ENCODE results near the gene NME7. TPM values are rescaled to one million over a fixed set of nuclear protein-coding genes. Genes with fewer than 3 reads are reported as not detected.

NME7 gene
- total and polyA plus RNA-seq, 2 donors = 22.8 to 24.4 TPM

DNA sequence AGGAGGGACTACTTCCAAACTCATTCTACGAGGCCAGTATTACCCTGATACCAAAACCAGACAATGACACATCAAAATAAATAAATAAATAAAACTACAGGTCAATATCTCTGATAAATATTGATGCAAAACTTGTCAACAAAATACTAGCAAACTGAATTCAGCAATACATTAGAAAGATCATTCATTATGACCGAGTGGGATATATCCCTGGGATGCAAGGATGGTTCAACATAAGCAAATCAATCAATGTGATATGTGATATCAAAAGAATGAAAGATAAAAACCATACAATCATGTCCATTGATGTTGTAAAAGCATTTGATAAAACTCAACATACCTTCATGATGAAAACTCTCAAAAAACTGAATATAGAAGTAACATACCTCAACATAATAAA is 36.7 kb downstream of the NME7 start:
- 98% methylated on average over 2 of the region's 2 CpGs for WGBS

DNA sequence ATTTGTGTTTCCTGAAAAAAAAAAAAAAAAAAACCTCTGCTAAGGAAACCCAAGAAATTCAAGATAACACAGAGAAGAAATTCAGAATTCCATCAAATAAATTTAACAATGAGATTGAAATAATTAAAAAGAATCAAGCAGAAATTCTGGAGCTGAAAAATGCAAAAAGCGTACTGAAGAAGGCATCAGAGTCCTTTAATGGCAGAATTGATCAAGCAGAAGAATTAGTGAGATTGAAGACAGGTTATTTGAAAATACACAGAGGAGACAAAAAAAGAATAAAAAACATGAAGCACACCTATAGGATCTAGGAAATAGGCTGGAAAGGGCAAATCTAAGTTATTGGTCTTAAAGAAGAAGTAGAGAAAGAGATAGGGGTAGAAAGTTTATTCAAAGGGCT is 38.2 kb downstream of the NME7 start:
- Histone ChIP-seq H3K36me3 (ENCODE audit: insufficient read depth) (no peaks in the 10 kb centered on the region), H3K4me3 (ENCODE audit: low read depth, low read length) (no peak overlapping the region), H3K27ac (ENCODE audit: low read depth) (no peak overlapping the region), H3K4me1 (ENCODE audit: insufficient read depth) (no peaks in the 10 kb centered on the region)
- WGBS = 96% methylated on average over 1 of the region's 1 CpG
- no peak for DNase-seq (ENCODE audit: extremely low spot score)

More for the DNA sequence above, 36.7 kb downstream of the NME7 start:
- no peaks in the 10 kb centered on the region for H3K36me3 ChIP-seq (ENCODE audit: insufficient read depth)
- no peak for DNase-seq (ENCODE audit: extremely low spot score)
- H3K4me1 ChIP-seq (ENCODE audit: insufficient read depth) = no peaks in the 10 kb centered on the region
- no peak overlapping the region for H3K4me3 ChIP-seq (ENCODE audit: low read depth, low read length)
- H3K27ac ChIP-seq (ENCODE audit: low read depth) = no peak overlapping the region

DNA sequence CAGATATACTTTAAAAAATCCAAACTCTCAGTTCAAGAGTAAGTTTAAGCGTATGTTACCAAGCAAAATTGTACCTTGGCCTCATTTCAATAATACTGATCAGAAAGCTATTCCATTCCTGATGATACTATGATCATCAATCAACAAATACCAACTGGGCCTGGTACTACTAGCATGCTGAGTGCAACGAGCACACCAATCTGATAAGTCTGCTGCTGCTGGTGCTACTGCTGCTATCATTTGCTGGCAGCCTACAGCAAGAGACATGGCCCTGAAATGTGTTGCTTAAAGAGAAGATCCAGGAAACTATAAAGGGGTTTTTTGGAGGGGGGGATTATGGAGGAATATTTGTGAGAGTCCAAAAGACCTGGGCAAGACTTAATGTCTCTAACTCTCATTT is 39.7 kb downstream of the NME7 start:
- Histone ChIP-seq H3K4me3 (ENCODE audit: low read depth, low read length) (no peak overlapping the region), H3K27ac (ENCODE audit: low read depth) (no peak overlapping the region), H3K36me3 (ENCODE audit: insufficient read depth) (no peaks in the 10 kb centered on the region), H3K4me1 (ENCODE audit: insufficient read depth) (no peaks in the 10 kb centered on the region)
- 92% methylated on average over 2 of the region's 2 CpGs for WGBS
- no peak for DNase-seq (ENCODE audit: extremely low spot score)

DNA sequence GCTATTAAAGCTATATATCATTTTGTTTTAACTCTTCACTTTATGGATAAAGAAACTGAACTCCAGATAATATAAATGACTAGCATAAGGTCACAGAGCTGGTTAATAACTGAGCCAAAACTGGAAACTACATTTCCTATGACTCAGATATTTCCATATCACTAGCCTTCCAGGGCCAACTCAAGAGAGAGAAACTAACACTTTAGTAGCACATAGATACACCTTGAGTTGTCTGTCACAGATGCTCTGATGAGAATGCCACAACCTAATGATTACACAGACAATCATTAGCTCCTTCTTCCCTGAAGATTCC is 40.7 kb downstream of the NME7 start:
- no peak for DNase-seq (ENCODE audit: extremely low spot score)

DNA sequence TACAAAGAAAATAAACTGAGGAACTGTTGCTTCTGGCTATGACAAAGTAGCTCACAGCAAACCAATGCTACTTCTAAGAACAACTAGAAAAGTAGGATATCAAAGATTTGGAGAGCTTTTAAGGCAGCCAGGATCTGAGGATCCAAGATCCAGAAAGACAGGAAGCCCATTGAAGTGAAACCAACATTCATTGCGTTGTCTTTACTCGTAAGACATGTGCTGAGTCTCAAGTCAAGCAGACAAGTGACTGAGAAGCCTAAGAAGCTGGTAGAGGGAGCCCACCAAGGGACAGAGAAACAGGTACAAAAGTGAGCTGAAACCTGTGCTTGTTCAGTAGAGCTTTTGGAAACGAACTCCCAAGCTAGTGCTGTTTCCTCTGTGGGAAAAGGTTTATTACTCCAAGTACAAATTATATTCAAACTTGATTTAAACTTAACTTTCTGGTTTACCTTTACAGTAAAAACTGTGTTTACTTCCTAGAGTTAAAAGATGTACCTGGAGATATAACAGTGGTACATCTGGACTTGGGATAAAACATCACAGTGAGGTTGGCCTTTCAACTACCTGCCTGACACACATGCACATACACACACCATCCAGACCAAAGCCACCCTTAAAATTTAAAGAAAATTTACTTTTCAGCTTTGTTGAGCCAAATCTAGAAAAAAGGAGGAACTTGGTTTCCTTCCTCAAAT is 41.2 kb downstream of the NME7 start:
- Histone ChIP-seq H3K4me1 (ENCODE audit: insufficient read depth) (no peaks in the 10 kb centered on the region), H3K36me3 (ENCODE audit: insufficient read depth) (no peaks in the 10 kb centered on the region), H3K4me3 (ENCODE audit: low read depth, low read length) (no peak overlapping the region), H3K27ac (ENCODE audit: low read depth) (no peak overlapping the region)
- DNase-seq (ENCODE audit: extremely low spot score) = no peak
- 86% methylated on average over 3 of the region's 3 CpGs for WGBS

More for the DNA sequence above, 40.7 kb downstream of the NME7 start:
- Histone ChIP-seq H3K4me1 (ENCODE audit: insufficient read depth) (no peaks in the 10 kb centered on the region), H3K4me3 (ENCODE audit: low read depth, low read length) (no peak overlapping the region), H3K27ac (ENCODE audit: low read depth) (no peak overlapping the region), H3K36me3 (ENCODE audit: insufficient read depth) (no peaks in the 10 kb centered on the region)

DNA sequence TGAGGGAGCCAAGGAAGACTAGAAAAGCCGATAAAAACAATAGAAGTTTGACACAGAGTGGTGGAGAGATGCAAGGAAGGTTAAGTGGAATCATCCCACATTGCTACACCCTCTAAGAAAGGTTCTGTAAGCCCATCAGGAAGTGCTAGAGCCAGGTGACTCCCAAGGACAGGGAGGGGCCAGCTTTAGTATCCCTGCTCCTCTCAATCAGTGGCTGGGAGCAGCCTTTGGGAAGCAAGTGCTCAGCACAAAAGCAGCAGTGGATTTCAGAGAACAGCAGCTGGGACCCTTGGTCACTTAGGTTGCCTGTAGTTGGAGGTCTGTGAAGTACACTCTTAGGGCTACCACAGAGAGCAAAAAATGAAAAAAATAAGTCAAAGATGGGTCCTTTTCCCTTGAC is 42.5 kb downstream of the NME7 start:
- DNase-seq (ENCODE audit: extremely low spot score) = no peak
- no peak overlapping the region for H3K27ac ChIP-seq (ENCODE audit: low read depth)
- peaks cover 2% of the 10 kb centered on the region for H3K36me3 ChIP-seq (ENCODE audit: insufficient read depth)
- WGBS = 94% methylated on average over 1 of the region's 1 CpG
- H3K4me3 ChIP-seq (ENCODE audit: low read depth, low read length) = no peak overlapping the region
- H3K4me1 ChIP-seq (ENCODE audit: insufficient read depth) = no peaks in the 10 kb centered on the region

DNA sequence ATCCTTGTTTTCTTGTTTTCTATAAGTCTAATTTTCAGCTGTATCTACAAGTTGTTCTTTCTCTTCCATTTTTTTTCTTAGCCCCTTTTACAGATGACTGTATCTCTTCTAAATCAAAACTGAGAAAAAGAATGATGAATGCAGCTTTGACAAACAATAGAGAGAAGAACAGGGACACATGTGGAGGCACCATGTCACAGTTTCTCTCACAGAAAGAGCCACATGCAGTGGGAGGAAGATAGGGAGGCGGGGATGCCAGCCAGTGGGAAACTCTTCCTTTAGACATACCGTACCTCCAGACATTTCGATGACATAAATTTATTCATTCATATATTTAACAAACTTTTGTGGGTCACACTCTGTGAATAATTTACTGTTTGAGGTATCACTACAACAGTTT is 45.5 kb downstream of the NME7 start:
- DNase-seq (ENCODE audit: extremely low spot score) = no peak
- H3K36me3 ChIP-seq (ENCODE audit: insufficient read depth) = peaks cover 4% of the 10 kb centered on the region
- no peaks in the 10 kb centered on the region for H3K4me1 ChIP-seq (ENCODE audit: insufficient read depth)
- H3K27ac ChIP-seq (ENCODE audit: low read depth) = no peak overlapping the region
- no peak overlapping the region for H3K4me3 ChIP-seq (ENCODE audit: low read depth, low read length)
- 99% methylated on average over 3 of the region's 3 CpGs for WGBS

DNA sequence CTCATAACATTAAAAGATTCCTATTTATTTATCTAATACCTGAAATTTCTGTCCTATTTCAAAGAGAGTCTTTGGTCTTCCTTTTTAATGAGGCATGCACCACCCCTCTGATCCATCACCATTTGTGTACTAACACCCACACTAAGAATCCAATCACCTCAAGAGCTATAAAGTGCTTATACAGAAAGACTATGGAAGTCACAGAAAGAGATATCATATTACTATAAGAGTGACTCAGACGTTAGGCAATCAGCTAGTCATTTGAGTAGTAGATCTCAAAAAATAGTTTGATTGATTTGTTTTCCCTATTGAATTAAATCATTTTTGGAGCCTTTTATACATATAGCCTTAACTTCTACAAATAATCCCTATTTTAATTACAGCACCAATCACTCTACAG is 46.1 kb downstream of the NME7 start:
- Histone ChIP-seq H3K4me1 (ENCODE audit: insufficient read depth) (no peaks in the 10 kb centered on the region), H3K27ac (ENCODE audit: low read depth) (no peak overlapping the region), H3K4me3 (ENCODE audit: low read depth, low read length) (no peak overlapping the region), H3K36me3 (ENCODE audit: insufficient read depth) (peaks cover 4% of the 10 kb centered on the region)
- DNase-seq (ENCODE audit: extremely low spot score) = no peak
- 84% methylated on average over 1 of the region's 1 CpG for WGBS

DNA sequence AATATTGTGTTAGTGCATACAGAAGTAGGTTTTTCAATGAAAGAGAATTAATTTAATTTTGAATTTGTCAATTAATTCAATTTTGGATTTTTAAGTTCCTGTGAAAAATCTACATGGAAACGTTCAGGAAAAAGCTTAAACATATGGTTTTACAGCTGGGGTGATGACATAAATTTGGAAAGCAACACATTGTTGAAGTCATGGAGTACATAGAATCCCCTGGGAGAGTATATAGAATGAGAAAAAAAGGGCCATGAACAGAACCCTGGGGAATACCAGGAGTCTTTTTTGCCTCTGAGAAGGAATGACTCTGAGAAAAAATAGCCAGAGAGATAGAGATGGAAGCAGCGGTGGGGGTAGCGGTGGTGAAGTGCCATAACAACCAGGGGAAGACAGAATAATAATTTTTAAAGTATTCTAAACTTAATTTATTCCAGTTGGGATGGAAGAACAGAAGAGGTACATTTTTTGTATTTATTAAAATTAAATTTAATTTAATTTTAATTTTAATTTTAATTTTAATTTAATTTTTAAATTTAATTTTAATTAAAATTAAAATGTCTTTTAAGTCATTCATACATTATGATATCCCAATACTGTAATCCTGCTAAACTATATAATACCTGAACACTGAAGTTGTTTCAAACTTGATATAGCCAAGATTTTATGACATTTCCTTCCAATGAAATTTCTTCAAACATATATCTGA is 48.9 kb downstream of the NME7 start:
- Histone ChIP-seq H3K27ac (ENCODE audit: low read depth) (no peak overlapping the region), H3K4me1 (ENCODE audit: insufficient read depth) (no peaks in the 10 kb centered on the region), H3K36me3 (ENCODE audit: insufficient read depth) (peaks cover 4% of the 10 kb centered on the region), H3K4me3 (ENCODE audit: low read depth, low read length) (no peak overlapping the region)
- DNase-seq (ENCODE audit: extremely low spot score) = no peak
- 92% methylated on average over 3 of the region's 3 CpGs for WGBS

DNA sequence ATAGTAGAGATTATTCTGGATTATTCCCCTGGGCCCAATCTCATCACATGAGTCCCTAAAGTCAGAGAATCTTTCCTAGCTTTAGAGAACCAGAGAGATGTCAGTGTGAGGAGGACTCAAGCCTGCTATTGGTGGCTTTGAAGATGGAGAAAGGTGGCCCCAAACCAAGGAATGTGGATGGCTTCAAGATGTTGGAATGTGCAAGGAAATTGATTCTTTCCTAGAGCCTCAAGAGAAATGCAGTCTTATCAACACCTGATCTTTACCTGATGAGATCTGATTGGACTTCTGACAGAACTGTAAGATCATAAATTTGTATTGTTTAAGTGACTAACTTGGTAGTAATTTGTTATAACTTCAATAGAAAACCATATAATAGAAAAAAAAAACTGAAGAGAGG is 51.0 kb downstream of the NME7 start:
- Histone ChIP-seq H3K4me1 (ENCODE audit: insufficient read depth) (no peaks in the 10 kb centered on the region), H3K27ac (ENCODE audit: low read depth) (no peak overlapping the region), H3K4me3 (ENCODE audit: low read depth, low read length) (no peak overlapping the region), H3K36me3 (ENCODE audit: insufficient read depth) (peaks cover 4% of the 10 kb centered on the region)
- no peak for DNase-seq (ENCODE audit: extremely low spot score)

DNA sequence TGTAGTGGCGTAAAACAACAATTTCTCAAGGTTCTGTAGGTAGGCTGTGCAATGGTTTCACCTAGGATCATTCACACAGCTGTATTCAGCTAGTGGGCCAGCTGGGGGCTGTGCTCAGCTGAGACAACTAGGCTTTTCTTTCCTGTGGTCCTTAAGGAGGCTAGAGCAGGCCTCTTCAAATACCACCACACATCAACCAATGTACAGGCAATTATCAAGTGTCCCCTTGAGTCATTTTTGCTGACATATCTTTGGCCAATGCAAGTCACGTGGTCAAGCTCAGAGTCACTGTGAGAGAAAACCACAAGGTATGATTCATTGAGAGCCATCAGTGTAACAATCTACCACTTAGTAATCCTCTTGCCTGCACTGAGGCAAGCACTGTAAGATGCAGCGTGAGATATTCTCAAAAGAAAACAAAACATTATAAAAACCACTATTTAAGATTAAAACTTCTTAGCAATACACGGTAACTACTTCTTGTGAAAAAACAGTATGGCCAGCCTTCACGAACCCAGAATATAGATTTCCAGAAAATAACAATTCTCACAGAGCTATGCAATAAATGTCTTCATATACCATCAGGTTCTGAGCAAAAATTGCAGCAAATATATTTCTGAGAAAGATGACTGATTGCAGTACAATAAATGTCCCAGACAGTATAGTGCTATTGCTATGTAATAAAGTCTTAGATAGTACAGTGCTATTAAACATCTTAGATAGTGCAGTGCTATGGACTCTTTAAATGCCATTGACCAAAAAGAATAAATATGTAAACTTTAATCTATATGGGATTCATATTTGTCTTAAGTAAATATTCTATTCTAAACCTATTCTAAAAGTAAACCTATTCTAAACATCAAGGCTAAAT is 55.3 kb downstream of the NME7 start:
- H3K4me3 ChIP-seq (ENCODE audit: low read depth, low read length) = no peak overlapping the region
- H3K36me3 ChIP-seq (ENCODE audit: insufficient read depth) = peaks cover 3% of the 10 kb centered on the region
- no peak overlapping the region for H3K27ac ChIP-seq (ENCODE audit: low read depth)
- no peaks in the 10 kb centered on the region for H3K4me1 ChIP-seq (ENCODE audit: insufficient read depth)
- WGBS = 85% methylated on average over 5 of the region's 5 CpGs
- no peak for DNase-seq (ENCODE audit: extremely low spot score)

DNA sequence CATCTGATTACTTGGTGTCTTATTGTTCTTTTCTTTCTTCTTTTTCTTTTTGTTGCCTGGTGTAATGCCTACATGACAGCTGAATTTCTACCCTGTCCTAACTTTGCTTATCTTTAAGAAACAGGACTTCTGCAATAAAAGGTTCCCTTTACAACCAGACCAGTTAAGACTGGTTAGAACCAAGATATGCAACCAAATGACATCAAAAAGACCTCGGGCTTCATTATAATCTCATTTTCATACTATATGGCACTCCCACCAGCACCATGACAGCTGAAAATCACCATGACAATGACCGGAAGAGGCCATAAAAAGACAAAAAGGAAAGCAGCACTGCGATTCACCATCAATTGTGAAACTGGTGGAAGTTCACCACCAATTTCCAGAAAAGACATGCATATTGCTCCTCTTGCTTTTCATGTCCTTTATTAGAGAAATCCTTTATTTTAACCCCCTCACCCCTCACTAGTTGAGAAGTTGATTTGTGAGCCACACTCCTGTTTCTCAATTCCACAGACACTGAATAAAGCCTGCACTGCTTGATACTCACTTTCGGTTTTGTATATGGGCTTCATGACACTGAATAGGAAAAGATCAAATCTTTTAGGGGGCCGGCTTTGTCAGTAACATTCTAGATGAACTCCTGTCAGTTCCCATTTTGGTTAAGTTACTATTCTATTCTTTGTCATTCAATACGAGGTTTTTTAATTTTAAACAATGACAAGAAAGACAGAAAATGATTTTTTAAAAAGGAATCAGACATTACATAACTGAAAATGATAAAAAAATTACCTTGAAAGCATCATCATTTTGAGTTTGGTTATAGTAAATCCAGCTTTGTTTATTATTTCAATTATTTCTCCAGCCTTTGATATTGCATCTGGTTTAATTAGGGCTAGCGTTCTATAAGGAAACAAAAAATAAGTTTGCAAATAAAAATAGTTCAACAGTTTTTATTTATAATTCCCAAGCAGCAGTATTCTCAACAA is 58.1 kb downstream of the NME7 start:
- DNase-seq (ENCODE audit: extremely low spot score) = no peak
- H3K4me3 ChIP-seq (ENCODE audit: low read depth, low read length) = no peak overlapping the region

More for the DNA sequence above, 58.1 kb downstream of the NME7 start:
- no peak overlapping the region for H3K27ac ChIP-seq (ENCODE audit: low read depth)
- H3K4me1 ChIP-seq (ENCODE audit: insufficient read depth) = no peaks in the 10 kb centered on the region
- peaks cover 2% of the 10 kb centered on the region for H3K36me3 ChIP-seq (ENCODE audit: insufficient read depth)
- WGBS = 78% methylated on average over 7 of the region's 7 CpGs
